ENCODE measurements around the gene LRBA.

Gene LRBA

DNA sequence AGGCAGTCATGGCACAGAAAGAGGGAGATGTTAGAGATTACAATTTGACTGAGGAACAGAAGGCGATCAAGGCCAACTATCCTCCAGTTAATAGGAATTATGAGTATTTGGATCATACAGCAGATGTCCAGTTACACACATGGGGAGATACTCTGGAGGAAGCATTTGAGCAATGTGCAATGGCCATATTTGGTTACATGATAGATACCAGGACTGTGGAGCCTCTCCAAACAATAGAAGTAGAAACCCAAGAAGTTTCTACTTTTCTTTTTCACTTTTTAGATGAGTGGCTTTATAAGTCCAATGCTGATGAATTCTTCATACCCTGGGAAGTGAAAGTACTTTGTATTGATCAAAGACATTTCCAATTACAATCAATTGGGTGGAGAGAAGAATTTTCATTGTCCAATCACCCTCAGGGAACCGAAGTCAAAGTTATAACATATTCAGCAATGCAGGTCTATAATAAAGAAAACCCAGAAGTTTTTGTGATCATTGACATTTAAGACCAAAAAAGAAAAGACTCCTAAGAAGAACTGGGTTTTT, 294.0 kb downstream of the LRBA start:
- intact Hi-C loops (cut with DNase I) = no loop called here
- DNase-seq = no peak

DNA sequence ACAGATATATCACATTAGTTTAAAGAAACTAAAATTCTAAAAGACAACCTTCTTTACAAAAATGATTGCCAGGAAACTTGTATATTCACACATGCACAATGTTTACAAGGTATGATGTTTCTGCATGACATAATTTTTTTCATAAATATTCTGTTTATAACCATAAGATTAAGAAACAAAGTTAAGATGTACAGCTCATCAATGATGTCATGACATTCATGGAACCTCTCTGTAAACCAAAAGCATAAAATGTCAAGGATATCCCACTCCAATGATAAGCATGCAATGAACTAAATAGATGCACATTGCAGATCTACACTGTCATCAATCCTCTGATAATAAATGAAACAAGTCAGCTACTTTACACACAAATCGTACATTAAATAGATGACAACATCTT, 297.1 kb downstream of the LRBA start:
- DNase-seq = no peak
- intact Hi-C loops (cut with DNase I) = no loop called here

DNA sequence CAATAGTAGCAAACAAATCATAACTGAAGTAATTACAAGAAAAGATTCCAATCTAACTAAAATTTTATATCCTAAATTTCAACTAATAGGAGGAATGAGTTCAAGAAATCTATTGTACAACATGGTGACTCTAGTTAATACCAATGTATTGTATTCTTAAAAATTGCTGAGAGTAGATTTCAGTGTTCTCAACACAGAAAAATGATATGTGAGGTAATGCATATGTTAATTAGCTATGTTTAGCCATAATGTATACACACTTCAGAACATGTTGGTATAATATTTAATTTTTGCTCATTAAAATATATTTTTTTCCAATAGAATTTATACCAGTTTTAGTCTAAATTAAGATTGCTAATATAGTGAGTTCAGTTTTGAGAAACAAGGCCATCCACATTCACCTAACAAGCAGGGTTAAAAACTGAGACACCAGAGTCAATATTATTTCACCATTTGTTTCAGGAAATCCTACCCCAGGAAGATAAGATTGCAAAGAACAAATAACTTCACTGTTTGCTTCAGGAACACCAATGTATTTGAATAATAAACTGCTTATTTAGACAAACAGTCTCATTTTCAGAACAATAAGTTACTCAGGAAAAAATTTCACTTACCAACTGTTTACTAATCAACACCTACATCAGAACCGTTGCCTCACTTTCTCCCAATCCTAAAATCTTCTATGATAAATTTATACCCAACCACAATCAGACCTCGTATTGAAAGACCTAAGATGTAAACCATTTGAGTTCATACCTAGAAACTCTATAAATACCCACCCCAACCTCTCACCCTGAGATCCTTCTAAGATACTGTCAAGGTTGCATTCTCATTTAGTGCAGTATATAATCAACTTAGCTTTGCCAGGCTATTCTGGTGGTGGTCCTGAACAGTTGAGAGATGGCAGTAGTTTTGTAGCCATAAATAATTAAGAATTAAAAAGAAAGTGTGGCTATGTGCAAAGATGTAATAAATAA, 300.3 kb downstream of the LRBA start:
- intact Hi-C loops (cut with DNase I) = no loop called here
- no peak for DNase-seq

DNA sequence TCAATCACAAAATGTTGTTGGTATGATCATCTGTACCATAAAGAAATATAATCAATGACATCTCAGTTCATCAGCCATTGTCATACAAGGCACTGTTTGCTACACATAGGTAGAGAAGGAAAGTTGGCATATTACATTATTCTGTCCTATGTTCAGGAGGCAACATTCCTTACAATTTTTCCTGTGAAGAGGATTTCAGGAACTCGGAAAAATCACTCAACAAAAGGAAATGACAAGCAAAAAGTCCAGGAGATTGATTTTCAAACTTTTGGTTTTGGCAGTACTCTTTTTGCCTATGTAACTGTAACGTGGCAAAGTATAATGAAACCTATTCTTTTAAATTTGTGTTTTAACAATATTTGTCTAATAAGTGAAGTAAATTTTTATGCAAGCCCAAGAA, 301.8 kb downstream of the LRBA start:
- intact Hi-C loops (cut with DNase I) = no loop called here
- DNase-seq = no peak

DNA sequence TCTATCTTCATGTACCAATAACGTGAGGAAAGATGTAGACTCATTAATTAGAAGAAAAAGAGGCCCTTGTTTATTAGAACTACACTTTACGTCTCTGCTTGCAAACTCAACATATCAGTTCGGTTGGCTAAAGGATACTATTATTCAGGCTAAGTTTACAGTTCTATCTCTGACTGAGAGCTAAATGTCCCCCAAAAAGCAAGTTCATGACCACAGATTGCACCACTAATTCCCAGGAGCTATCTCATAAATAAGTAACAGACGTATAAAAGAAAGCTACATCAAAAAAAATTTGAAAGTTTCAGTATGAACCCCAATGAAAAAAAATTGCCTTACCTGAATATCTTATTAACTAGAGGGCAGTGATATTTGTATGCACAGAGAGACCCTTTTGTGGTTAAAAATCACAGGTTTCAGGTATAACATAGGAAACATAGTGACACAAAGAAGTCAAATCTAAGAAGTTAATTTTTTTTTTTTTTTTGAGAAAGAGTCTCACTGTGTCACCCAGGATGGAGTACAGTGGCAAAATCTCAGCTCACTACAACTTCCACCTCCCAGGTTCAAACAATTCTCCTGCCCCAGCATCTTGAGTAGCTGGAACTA, 304.2 kb downstream of the LRBA start:
- no peak for DNase-seq
- intact Hi-C loops (cut with DNase I) = no loop called here

DNA sequence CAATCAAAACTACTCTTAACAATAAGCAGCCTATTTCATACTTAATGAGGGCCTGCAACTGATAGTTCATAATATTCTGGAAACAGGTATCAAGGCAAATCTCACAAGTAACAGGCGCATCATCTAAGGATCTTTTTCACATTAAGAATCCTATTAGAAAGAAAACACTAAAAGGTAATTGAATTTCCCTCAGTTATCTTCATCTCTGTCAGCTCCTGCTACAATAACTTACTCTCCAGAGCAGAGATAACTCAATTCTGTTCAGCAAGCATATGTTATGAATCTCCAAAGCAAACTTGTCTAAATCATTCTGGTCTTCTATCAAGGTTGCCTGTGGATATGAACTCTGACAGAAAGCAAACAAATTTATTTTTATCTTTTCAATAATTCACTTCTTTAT, 307.1 kb downstream of the LRBA start:
- DNase-seq = no peak
- intact Hi-C loops (cut with DNase I) = no loop called here

DNA sequence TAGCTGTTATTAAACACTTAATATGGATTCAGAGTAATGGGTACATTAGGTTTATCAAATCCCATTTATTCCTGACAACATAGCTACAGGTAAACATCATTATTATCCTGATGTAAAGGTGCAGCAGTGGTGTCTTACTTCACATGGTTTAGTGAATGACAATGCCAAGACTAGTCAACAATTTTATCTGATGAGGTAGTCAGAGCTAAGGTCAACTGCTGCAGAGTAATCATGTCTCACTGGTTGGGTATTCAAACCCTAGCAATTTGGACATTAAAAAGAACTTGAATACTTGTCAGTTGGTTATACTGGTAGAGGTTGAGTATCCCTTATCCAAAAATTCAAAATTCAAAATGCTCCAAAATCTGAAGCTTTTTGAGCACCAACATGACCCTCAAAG, 315.5 kb downstream of the LRBA start:
- intact Hi-C loops (cut with DNase I) = no loop called here
- no peak for DNase-seq

DNA sequence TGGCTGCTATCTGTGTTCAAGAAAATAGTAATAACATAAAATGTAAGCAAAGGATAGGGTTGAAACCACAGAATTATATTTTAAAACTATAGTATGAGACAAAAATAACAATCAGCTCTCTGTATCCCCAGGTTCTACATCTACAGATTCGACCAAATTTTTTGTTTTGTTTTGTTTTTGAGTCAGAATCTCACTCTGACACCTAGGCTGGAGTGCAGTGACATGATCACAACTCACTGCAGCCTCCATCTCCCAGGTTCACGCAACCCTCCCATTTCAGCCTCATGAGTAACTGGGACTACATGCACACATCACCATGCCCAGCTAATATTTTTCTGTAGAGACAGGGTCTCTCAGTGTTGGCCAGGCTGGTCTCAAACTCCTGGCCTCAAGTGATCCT, 319.9 kb downstream of the LRBA start:
- intact Hi-C loops (cut with DNase I) = no loop called here
- DNase-seq = no peak

DNA sequence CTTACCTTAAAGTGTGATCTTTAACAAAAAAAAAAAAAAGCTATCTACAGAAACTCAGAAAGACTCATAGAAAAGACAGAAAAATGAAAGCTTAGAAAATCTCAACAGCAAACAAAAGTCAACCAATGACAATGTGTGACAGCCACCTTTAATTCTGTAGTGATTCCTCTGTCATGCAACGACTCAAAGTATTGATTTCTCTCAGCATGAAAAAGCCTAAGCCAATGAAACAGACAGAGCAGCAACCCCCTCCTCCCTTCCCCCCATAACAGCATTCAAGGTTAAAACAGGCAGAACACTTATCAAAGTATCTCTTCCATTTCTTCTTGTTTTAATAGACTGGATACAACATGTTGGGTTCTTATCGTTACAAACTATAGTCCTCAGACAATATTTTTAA, 320.6 kb downstream of the LRBA start:
- intact Hi-C loops (cut with DNase I) = no loop called here
- no peak for DNase-seq

DNA sequence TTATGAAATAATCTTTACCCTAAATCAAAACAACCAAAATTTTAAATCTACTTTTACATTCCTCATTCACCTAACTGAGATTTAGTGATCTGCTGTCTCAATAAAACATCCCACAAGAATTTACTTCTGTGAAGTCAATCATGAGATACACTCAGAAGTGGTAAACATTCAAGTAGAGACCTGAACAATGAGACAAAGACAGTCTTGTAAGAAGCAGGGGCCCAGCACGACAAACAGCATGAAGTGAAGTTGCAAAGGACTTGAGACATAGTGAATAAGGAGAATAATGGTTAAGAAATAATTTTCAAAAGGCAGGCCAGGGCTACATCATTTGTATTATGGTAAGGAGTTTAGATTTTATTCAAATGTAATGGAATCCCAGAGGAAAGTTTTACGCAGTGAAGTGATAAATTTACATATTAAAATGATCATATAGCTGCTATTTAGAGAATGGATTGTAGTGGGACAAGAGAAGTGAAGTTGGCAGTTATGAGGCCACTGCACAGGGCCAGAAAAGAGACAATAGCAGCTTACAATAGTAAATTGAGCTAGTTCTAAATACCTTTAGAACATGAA, 331.2 kb downstream of the LRBA start:
- intact Hi-C loops (cut with DNase I) = no loop called here
- no peak for DNase-seq

DNA sequence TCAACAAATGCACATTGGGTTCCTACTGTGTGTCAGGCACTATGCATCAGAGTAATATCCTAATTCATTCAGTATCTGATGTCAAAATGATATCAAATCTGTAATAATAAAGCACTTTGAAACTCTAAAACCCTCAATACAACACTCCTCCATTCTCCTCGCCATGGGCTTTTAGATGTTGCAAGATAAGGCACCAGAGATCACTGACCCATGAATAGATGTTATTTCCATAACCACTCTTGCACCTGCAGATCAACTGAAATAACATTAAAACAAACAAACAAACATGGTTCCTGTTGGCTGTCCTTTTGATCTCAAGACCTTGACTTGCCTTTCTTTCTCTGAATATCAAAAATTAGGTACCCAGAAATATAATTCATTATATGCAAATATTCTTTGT, 333.0 kb downstream of the LRBA start:
- intact Hi-C loops (cut with DNase I) = no loop called here

DNA sequence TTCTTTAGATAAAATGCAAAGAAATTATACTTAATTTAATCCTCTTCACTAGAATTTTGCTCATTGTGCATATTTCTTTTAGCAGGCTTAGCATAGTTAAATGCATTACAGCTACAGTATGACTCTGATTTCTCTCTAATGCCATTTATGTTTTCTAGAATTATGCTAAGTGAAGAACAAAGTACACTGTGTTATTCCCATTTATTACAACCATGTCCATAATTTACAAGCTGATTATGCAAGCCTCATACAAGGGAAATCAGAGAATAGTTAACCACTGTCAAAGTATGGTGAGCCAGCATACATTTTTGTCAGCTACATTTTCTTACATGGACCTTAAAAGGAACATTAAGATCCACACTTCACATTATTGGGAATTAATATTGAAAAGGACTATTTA, 334.0 kb downstream of the LRBA start:
- DNase-seq = no peak
- intact Hi-C loops (cut with DNase I) = no loop called here

More for the DNA sequence above, 333.0 kb downstream of the LRBA start:
- no peak for DNase-seq

DNA sequence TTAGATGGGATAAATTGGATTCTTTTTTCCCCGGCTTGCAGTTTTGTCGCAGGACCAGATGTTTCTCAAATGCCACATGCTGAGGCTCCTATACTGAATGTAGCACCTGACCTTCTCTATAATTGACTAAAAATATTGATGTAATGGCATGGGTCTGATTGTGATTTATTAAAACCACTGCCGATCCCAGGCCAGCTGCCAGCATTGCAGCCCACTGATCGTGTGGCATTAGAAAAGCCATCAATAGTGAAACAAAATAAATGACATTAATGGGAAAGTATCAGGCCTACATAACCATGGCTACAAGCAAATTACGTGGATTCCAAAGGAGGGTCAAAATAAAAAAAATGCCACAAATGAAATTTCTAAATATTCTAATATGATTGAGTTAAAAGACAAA, 334.4 kb downstream of the LRBA start:
- intact Hi-C loops (cut with DNase I) = no loop called here
- no peak for DNase-seq

DNA sequence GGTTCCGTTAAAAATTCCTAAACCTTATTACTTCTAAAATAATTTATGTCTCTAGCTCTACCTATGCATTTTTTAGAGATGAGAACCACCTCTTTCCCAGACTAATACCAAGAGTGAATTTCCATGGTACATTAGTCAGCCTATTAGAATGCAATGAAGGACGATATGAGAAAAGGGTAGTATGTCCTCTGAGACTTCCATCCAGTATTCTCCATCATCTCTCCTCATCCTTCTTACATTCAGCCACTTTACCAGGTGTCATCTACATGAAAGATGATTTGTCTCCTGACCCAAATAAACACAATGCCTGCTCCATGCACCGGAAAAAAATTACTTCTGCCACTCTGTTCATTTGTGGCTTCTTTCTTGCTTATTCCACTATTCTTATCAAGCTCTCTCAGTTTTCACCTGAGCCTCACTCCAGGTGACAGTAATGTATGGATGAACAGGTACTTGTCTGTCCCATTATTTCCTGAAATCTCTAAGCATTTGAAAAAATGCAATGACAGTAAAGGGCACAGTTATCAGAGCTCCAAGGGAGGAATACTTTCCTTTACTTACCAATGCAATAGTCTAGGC, 335.2 kb downstream of the LRBA start:
- intact Hi-C loops (cut with DNase I) = no loop called here

DNA sequence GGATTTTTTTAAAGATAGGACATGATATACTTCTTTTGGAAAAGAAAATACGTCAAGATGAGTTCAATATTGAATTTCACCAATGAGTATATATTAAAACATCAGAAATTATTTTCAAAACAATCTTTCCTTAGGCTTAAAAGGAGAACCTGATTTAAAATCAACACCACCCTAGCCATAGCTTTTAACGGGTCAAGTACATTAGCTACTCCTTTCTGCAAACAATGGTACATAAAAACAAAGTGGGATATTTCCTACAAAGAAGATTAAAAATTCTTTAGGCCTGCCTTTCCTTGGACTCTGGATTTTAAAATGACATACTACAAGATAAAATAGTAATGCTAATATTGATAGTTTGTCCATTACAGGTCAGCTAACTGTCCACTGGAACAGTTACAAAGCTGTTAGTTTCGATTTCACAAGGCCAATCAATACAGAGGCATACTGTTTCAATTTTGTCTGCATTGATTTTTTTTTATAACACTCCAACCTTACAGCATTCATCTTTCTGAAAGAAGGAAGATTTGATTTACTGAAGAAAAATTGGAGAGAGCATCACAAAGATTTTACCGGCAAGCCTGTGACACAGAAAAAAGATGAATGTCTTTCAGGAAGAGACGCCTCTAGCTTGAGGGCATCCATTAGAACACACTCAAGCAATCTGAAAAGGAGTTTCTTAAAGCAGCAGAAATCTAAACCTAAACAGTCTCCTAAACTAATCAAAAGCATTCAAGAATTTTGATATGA, 335.9 kb downstream of the LRBA start:
- no peak for DNase-seq
- intact Hi-C loops (cut with DNase I) = no loop called here

More for the DNA sequence above, 335.2 kb downstream of the LRBA start:
- no peak for DNase-seq

DNA sequence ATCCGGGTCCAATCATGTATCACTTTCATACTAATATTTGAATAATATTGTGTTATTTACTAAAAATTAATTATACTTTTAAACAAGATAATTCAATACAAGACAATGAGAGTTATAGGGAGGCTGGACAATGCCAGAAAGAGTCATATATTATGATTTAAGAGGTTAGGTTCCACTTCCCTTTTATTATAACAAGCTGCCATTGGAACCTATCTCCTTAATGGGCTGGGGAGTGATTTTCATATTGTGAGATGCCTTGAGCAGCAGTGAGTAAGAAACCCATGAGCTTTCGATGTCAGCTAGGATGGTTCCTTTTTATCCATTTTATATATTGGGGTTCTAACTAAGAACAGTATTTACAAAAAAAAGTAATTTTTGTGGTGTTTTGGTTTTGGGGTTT, 341.3 kb downstream of the LRBA start:
- no peak for DNase-seq
- intact Hi-C loops (cut with DNase I) = no loop called here

DNA sequence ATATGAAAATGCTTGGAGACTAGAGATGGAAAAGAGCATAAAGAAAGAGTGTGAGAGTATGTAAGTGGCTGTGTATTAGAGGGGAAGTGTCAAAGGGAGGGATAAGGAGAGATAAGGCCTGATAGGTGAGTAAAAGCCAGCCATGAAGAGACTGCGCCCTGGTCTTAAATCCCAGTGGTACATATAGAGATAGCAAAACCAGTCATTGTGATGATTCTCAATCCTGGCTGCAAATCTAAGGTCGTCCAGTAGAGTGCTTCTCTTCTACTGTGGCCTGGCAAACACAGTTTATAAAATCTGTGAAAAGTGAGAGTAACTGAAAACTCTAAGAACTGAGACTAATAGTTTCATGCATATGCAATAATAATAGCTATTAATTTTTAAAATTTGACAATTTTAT, 346.3 kb downstream of the LRBA start:
- intact Hi-C loops (cut with DNase I) = no loop called here
- DNase-seq = no peak

DNA sequence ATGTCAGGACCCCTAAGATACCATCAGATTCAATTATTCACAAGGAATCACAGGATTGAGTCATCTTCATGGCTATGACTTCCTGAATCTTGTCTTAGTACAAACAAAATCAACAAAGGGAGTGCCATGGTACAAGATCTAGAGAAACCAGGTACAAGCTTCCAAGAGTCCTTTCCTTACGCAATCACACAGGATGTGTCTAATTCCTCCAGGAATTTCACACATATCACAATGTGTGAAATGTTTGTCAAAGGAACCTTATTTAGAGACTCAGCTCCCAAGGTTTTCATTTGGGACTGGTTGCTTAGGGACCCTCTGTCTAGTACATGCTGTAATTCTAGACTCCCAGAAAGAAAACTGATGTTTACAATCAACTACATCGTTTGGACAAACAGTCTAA, 350.1 kb downstream of the LRBA start:
- intact Hi-C loops (cut with DNase I) = no loop called here
- no peak for DNase-seq

DNA sequence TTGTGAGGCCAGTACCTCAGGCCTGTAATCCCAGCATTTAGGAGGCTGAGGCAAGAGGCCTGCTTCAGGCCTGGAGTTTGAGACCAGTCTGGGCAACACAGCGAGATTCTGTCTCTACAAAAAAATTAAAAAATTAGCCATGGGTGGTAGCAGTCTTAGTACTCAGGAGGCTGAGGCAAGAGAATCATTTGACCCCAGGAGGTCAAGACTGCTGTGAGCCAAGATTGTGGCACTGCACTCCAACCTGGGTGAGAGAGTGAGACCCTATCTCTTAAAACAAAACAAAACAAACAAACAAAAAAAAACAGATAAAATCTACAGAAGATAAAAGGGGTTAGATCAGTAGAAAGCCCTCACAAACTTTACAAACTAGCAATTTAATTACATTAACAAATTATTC, 352.4 kb downstream of the LRBA start:
- no peak for DNase-seq
- intact Hi-C loops (cut with DNase I) = no loop called here
